HEK293 (cell line): ENCODE data around the gene AMMECR1.

Source experiments
- CTCF ChIA-PET: fragments of 350-600 bp; formaldehyde crosslinking; extraction: SDS; loops from one replicate; lab custom pipeline; 2021; ENCODE audit warnings: antibody characterized with exemption; lab: Yijun Ruan, JAX
- POLR2A ChIA-PET: fragments of 300-600 bp; formaldehyde crosslinking; extraction: SDS; loops from one replicate; lab custom pipeline; 2020; ENCODE audit warnings: antibody characterized with exemption, inconsistent platforms; lab: Yijun Ruan, JAX
- H3K27ac ChIP-seq: fragments of 200-500 bp; sonication (Bioruptor generic); 2 replicates; pipeline ENCODE4 v1.5.1; 2014; ENCODE audit warnings: low read depth, low read length, control low read depth, inconsistent platforms; ENCODE audit errors: extremely low read depth
- H3K36me3 ChIP-seq, 2 experiments: fragments of 200-500 bp in 1 of 2; sonication (Bioruptor generic) in 1 of 2; 1 replicate in 1 of 2; 2 replicates in 1 of 2; pipeline ENCODE4 v1.5.1; 2014 to 2017; ENCODE audit warnings: inconsistent platforms in 2 of 2, low read length in 2 of 2; ENCODE audit not compliant: control insufficient read depth in 2 of 2, insufficient read depth in 1 of 2
- H3K4me1 ChIP-seq: fragments of 200-500 bp; sonication (Bioruptor generic); 2 replicates; pipeline ENCODE4 v1.5.1; 2014; ENCODE audit warnings: mild to moderate bottlenecking, low read length, inconsistent platforms; ENCODE audit not compliant: control insufficient read depth, insufficient read depth
- H3K4me3 ChIP-seq: 2 replicates; pipeline ENCODE4 v1.5.1; 2011; ENCODE audit warnings: low read depth, mild to moderate bottlenecking, control low read depth, low read length, moderate library complexity
- H3K9me3 ChIP-seq: fragments of 200-500 bp; sonication (Bioruptor generic); 2 replicates; pipeline ENCODE4 v1.5.1; 2014; ENCODE audit warnings: low read depth, low read length, inconsistent platforms; ENCODE audit not compliant: control insufficient read depth, insufficient read depth
- GLIS1 ChIP-seq: fragments of 450-650 bp; formaldehyde crosslinking; IDR thresholded peaks from 2 replicates; pipeline ENCODE4 v1.5.1; 2016; ENCODE audit warnings: missing biosample characterization, missing genetic modification characterization
- HOXA7 ChIP-seq: sonication (generic); formaldehyde crosslinking; IDR thresholded peaks from 2 replicates; pipeline ENCODE4 v1.8.1; 2022; ENCODE audit warnings: missing genetic modification reagents, borderline replicate concordance
- KLF1 ChIP-seq: fragments of 450-650 bp; formaldehyde crosslinking; IDR thresholded peaks from 2 replicates; pipeline ENCODE4 v1.5.1; 2016; ENCODE audit warnings: missing biosample characterization, missing genetic modification characterization
- KLF7 ChIP-seq: fragments of 450-650 bp; formaldehyde crosslinking; IDR thresholded peaks from 2 replicates; pipeline ENCODE4 v1.5.1; 2016; ENCODE audit warnings: missing biosample characterization, missing genetic modification characterization, borderline replicate concordance
- MZF1 ChIP-seq: fragments of 450-650 bp; formaldehyde crosslinking; IDR thresholded peaks from 2 replicates; pipeline ENCODE4 v1.5.1; 2017; ENCODE audit warnings: missing biosample characterization, missing genetic modification characterization, borderline replicate concordance
- RBAK ChIP-seq: fragments of 450-650 bp; formaldehyde crosslinking; IDR thresholded peaks from 2 replicates; pipeline ENCODE4 v1.5.1; 2016; ENCODE audit warnings: missing biosample characterization, missing genetic modification characterization
- REPIN1 ChIP-seq: fragments of 450-650 bp; formaldehyde crosslinking; IDR thresholded peaks from 2 replicates; pipeline ENCODE4 v1.5.1; 2017; ENCODE audit warnings: missing biosample characterization, missing genetic modification characterization, low read depth
- SETDB1 ChIP-seq: IDR thresholded peaks from one replicate; pipeline ENCODE4 v1.6.1; 2017; ENCODE audit warnings: mild to moderate bottlenecking, low read length, moderate library complexity, mixed read lengths; ENCODE audit not compliant: insufficient read length
- SP2 ChIP-seq: fragments of 450-650 bp; formaldehyde crosslinking; IDR thresholded peaks from 2 replicates; pipeline ENCODE4 v1.5.1; 2016; ENCODE audit warnings: missing biosample characterization, missing genetic modification characterization
- SP7 ChIP-seq: fragments of 450-650 bp; formaldehyde crosslinking; IDR thresholded peaks from 2 replicates; pipeline ENCODE4 v1.5.1; 2016; ENCODE audit warnings: missing biosample characterization, missing genetic modification characterization
- YY2 ChIP-seq: fragments of 450-650 bp; formaldehyde crosslinking; IDR thresholded peaks from 2 replicates; pipeline ENCODE4 v1.5.1; 2016; ENCODE audit warnings: missing biosample characterization, missing genetic modification characterization
- ZNF133 ChIP-seq: fragments of 450-650 bp; formaldehyde crosslinking; IDR thresholded peaks from 2 replicates; pipeline ENCODE4 v1.5.1; 2016; ENCODE audit warnings: missing biosample characterization, missing genetic modification characterization
- ZNF248 ChIP-seq: fragments of 450-650 bp; formaldehyde crosslinking; IDR thresholded peaks from 2 replicates; pipeline ENCODE4 v1.5.1; 2017; ENCODE audit warnings: missing biosample characterization, missing genetic modification characterization
- ZNF292 ChIP-seq: fragments of 450-650 bp; formaldehyde crosslinking; IDR thresholded peaks from 2 replicates; pipeline ENCODE4 v1.5.1; 2016; ENCODE audit warnings: low read depth, missing biosample characterization, missing genetic modification characterization, borderline replicate concordance
- ZNF335 ChIP-seq: fragments of 450-650 bp; formaldehyde crosslinking; conservative IDR thresholded peaks from 2 replicates; pipeline ENCODE4 v1.5.1; 2016; ENCODE audit warnings: missing biosample characterization, missing genetic modification characterization
- ZNF391 ChIP-seq: fragments of 450-650 bp; formaldehyde crosslinking; IDR thresholded peaks from 2 replicates; pipeline ENCODE4 v1.5.1; 2016; ENCODE audit warnings: low read depth, missing biosample characterization, missing genetic modification characterization, borderline replicate concordance
- ZNF544 ChIP-seq: fragments of 450-650 bp; formaldehyde crosslinking; IDR thresholded peaks from 2 replicates; pipeline ENCODE4 v1.5.0; 2017; ENCODE audit warnings: missing biosample characterization, missing genetic modification characterization
- ZNF707 ChIP-seq: fragments of 450-650 bp; formaldehyde crosslinking; IDR thresholded peaks from 2 replicates; pipeline ENCODE4 v1.5.1; 2016; ENCODE audit warnings: missing biosample characterization, missing genetic modification characterization
- ZNF747 ChIP-seq: fragments of 450-650 bp; formaldehyde crosslinking; IDR thresholded peaks from 2 replicates; pipeline ENCODE4 v1.5.1; 2016; ENCODE audit warnings: missing biosample characterization, missing genetic modification characterization
- ZNF777 ChIP-seq: fragments of 450-650 bp; formaldehyde crosslinking; IDR thresholded peaks from 2 replicates; pipeline ENCODE4 v1.5.1; 2017; ENCODE audit warnings: missing biosample characterization, missing genetic modification characterization, borderline replicate concordance
- ZNF791 ChIP-seq: fragments of 450-650 bp; formaldehyde crosslinking; IDR thresholded peaks from 2 replicates; pipeline ENCODE4 v1.5.1; 2016; ENCODE audit warnings: missing biosample characterization, missing genetic modification characterization
- ZNF830 ChIP-seq: fragments of 450-650 bp; IDR thresholded peaks from 2 replicates; pipeline ENCODE4 v1.5.0; 2018; ENCODE audit warnings: missing biosample characterization, missing genetic modification characterization, low read depth, mild to moderate bottlenecking, moderate library complexity
- ZXDB ChIP-seq: fragments of 450-650 bp; formaldehyde crosslinking; IDR thresholded peaks from 2 replicates; pipeline ENCODE4 v1.5.1; 2016; ENCODE audit warnings: missing biosample characterization, missing genetic modification characterization
- TF ChIP-seq, protein P1 (sequence below): fragments of 450-650 bp; formaldehyde crosslinking; IDR thresholded peaks from 2 replicates; pipeline ENCODE4 v1.5.1; 2016; ENCODE audit warnings: missing biosample characterization, missing genetic modification characterization
- TF ChIP-seq, protein P2 (sequence below): fragments of 450-650 bp; IDR thresholded peaks from 2 replicates; pipeline ENCODE4 v1.5.1; 2018; ENCODE audit warnings: missing biosample characterization, missing genetic modification characterization
- TF ChIP-seq, protein P3 (sequence below): fragments of 450-650 bp; formaldehyde crosslinking; IDR thresholded peaks from 2 replicates; pipeline ENCODE4 v1.5.1; 2016; ENCODE audit warnings: missing biosample characterization, missing genetic modification characterization
- TF ChIP-seq, protein P4 (sequence below): fragments of 450-650 bp; formaldehyde crosslinking; IDR thresholded peaks from 2 replicates; pipeline ENCODE4 v1.5.1; 2016; ENCODE audit warnings: missing biosample characterization, missing genetic modification characterization, low read depth
- TF ChIP-seq, protein P5 (sequence below): fragments of 450-650 bp; formaldehyde crosslinking; IDR thresholded peaks from 2 replicates; pipeline ENCODE4 v1.5.1; 2016; ENCODE audit warnings: missing biosample characterization, missing genetic modification characterization
- TF ChIP-seq, protein P6 (sequence below): fragments of 450-650 bp; formaldehyde crosslinking; IDR thresholded peaks from 2 replicates; pipeline ENCODE4; 2016; ENCODE audit warnings: missing biosample characterization, missing genetic modification characterization

AMMECR1 gene

DNA sequence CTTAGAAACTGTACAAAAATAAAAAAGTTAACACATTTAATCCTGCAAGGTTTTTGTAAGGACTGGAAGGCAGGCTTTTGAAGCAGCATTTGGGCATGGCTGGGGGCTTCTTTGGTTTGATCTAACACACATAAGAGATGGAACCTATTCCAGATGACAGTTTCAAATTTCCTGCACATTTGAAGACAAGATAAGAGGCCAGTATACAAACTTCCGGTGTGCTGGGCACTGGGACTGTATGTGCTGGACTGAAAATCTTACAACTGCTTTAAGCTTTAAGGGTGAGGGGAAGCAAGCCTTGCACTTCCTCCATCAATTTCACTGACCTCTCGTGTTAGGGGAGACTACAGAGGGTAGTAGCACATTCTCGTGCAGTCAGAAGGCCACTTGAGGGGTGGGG lies 122.9 kb downstream of the AMMECR1 start:
- no peaks in the 10 kb centered on the region for H3K36me3 ChIP-seq
- TF ChIP-seq RBAK (tag by site-specific recombination), result no peak
- TF ChIP-seq, protein P1, sequence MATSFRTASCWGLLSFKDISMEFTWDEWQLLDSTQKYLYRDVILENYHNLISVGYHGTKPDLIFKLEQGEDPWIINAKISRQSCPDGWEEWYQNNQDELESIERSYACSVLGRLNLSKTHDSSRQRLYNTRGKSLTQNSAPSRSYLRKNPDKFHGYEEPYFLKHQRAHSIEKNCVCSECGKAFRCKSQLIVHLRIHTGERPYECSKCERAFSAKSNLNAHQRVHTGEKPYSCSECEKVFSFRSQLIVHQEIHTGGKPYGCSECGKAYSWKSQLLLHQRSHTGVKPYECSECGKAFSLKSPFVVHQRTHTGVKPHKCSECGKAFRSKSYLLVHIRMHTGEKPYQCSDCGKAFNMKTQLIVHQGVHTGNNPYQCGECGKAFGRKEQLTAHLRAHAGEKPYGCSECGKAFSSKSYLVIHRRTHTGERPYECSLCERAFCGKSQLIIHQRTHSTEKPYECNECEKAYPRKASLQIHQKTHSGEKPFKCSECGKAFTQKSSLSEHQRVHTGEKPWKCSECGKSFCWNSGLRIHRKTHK (tag by site-specific recombination), result no peak
- TF ChIP-seq ZNF391 (tag by site-specific recombination), result no peak
- TF ChIP-seq, protein P2, sequence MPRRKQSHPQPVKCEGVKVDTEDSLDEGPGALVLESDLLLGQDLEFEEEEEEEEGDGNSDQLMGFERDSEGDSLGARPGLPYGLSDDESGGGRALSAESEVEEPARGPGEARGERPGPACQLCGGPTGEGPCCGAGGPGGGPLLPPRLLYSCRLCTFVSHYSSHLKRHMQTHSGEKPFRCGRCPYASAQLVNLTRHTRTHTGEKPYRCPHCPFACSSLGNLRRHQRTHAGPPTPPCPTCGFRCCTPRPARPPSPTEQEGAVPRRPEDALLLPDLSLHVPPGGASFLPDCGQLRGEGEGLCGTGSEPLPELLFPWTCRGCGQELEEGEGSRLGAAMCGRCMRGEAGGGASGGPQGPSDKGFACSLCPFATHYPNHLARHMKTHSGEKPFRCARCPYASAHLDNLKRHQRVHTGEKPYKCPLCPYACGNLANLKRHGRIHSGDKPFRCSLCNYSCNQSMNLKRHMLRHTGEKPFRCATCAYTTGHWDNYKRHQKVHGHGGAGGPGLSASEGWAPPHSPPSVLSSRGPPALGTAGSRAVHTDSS (tag by site-specific recombination), result no peak
- TF ChIP-seq YY2 (tag by site-specific recombination), result no peak
- no peak for TF ChIP-seq ZNF707 (tag by site-specific recombination)
- no peak for TF ChIP-seq ZNF133 (tag by site-specific recombination)
- no peak for TF ChIP-seq ZNF292
- no peak for TF ChIP-seq SETDB1
- no peak for TF ChIP-seq ZNF544 (tag by site-specific recombination)
- TF ChIP-seq SP2 (tag by site-specific recombination), result no peak
- no peak for TF ChIP-seq SP7 (tag by site-specific recombination)
- no peak for TF ChIP-seq ZNF335 (tag by site-specific recombination)
- no peak for TF ChIP-seq MZF1 (tag by site-specific recombination)
- no peak for TF ChIP-seq ZNF791
- no peak for TF ChIP-seq ZNF830 (tag by site-specific recombination)
- no peak for TF ChIP-seq ZNF248 (tag by site-specific recombination)
- no peak for TF ChIP-seq KLF7 (tag by site-specific recombination)
- ChIA-PET POLR2A (no interaction called here), CTCF (interaction anchor here (0.6 kb wide), 1 partner anchor 1550 kb away, joined by 8 read pairs; no protein-coding TSS in a partner anchor)
- no peaks in the 10 kb centered on the region for H3K9me3 ChIP-seq
- no peaks in the 10 kb centered on the region for H3K4me1 ChIP-seq
- H3K27ac ChIP-seq, result no peak overlapping the region
- H3K4me3 ChIP-seq, result no peak overlapping the region

DNA sequence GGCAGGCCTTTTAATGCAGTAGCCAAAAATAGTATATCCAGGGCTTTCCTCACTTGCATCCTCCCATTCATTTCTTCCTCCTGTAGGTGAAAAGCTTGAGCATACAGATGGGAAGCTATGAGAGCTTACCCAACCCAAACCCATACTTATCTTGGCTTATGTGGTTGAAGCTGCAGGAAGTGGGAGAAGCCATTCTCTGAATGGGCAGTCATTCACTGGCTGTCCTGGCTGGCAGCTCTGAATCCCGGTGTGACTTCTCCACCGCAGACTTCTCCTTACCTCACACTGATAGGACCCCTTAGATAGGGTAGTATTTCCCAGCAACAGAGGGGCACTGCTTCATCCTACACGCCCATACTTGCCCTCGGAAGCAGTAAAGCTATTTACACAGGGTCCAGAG lies 125.4 kb downstream of the AMMECR1 start:
- ChIA-PET POLR2A (no interaction called here), CTCF (no interaction called here)
- Histone ChIP-seq H3K9me3 (no peaks in the 10 kb centered on the region), H3K36me3 (no peaks in the 10 kb centered on the region), H3K27ac (no peak overlapping the region), H3K4me1 (no peaks in the 10 kb centered on the region), H3K4me3 (no peak overlapping the region)
- TF ChIP-seq SETDB1 (no peak), ZNF830 (tag by site-specific recombination) (no peak), GLIS1 (no peak), REPIN1 (tag by site-specific recombination) (no peak), ZNF791 (no peak), ZNF777 (tag by site-specific recombination) (no peak), ZNF747 (no peak), HOXA7 (no peak), KLF1 (tag by site-specific recombination) (no peak), ZXDB (no peak)
- TF ChIP-seq, protein P3, sequence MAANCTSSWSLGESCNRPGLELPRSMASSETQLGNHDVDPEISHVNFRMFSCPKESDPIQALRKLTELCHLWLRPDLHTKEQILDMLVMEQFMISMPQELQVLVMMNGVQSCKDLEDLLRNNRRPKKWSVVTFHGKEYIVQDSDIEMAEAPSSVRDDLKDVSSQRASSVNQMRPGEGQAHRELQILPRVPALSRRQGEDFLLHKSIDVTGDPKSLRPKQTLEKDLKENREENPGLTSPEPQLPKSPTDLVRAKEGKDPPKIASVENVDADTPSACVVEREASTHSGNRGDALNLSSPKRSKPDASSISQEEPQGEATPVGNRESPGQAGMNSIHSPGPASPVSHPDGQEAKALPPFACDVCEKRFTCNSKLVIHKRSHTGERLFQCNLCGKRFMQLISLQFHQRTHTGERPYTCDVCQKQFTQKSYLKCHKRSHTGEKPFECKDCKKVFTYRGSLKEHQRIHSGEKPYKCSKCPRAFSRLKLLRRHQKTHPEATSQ (tag by site-specific recombination), result no peak
- TF ChIP-seq, protein P4, sequence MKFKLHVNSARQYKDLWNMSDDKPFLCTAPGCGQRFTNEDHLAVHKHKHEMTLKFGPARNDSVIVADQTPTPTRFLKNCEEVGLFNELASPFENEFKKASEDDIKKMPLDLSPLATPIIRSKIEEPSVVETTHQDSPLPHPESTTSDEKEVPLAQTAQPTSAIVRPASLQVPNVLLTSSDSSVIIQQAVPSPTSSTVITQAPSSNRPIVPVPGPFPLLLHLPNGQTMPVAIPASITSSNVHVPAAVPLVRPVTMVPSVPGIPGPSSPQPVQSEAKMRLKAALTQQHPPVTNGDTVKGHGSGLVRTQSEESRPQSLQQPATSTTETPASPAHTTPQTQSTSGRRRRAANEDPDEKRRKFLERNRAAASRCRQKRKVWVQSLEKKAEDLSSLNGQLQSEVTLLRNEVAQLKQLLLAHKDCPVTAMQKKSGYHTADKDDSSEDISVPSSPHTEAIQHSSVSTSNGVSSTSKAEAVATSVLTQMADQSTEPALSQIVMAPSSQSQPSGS (tag by site-specific recombination), result no peak
- TF ChIP-seq, protein P5, sequence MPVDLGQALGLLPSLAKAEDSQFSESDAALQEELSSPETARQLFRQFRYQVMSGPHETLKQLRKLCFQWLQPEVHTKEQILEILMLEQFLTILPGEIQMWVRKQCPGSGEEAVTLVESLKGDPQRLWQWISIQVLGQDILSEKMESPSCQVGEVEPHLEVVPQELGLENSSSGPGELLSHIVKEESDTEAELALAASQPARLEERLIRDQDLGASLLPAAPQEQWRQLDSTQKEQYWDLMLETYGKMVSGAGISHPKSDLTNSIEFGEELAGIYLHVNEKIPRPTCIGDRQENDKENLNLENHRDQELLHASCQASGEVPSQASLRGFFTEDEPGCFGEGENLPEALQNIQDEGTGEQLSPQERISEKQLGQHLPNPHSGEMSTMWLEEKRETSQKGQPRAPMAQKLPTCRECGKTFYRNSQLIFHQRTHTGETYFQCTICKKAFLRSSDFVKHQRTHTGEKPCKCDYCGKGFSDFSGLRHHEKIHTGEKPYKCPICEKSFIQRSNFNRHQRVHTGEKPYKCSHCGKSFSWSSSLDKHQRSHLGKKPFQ, result no peak
- TF ChIP-seq, protein P6, sequence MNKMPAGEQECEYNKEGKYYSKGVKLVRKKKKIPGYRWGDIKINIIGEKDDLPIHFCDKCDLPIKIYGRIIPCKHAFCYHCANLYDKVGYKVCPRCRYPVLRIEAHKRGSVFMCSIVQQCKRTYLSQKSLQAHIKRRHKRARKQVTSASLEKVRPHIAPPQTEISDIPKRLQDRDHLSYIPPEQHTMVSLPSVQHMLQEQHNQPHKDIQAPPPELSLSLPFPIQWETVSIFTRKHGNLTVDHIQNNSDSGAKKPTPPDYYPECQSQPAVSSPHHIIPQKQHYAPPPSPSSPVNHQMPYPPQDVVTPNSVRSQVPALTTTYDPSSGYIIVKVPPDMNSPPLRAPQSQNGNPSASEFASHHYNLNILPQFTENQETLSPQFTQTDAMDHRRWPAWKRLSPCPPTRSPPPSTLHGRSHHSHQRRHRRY (tag by site-specific recombination), result no peak
